ENCODE data around the gene MEGF11.

MEGF11 gene

GRCh38 chr15:66253418-66254088 lies at the start of gene MEGF11:
Gene MEGF11, minus strand, starts transcription at chr15:66253750. Its CDS starts 125,347 bp downstream, at chr15:66128403.
- Histone ChIP-seq H3K36me3 (ENCODE audit: insufficient read depth, low read length) (no peaks in the 10 kb centered on the region), H3K9me3 (ENCODE audit: insufficient read depth, low read depth, low read length) (no peaks in the 10 kb centered on the region), H3K4me1 (ENCODE audit: insufficient read depth, low read length, poor library complexity, severe bottlenecking) (peaks cover 8% of the 10 kb centered on the region), H3K4me3 (ENCODE audit: low read length, poor library complexity, severe bottlenecking) (peak within 1 kb of the TSS; percentile 71), H3K4me2 (ENCODE audit: low read depth, low read length, poor library complexity, severe bottlenecking) (peak within 1 kb of the TSS; percentile 98), H3K9ac (ENCODE audit: low read depth, low read length, poor library complexity, severe bottlenecking) (peak within 1 kb of the TSS; percentile 12), H3K27me3 (ENCODE audit: insufficient read depth, low read length, poor library complexity, severe bottlenecking) (no peaks in the 10 kb centered on the region), H4K20me1 (ENCODE audit: insufficient read depth, low read length, poor library complexity, severe bottlenecking) (no peaks in the 10 kb centered on the region), H3K79me2 (ENCODE audit: insufficient read depth, low read length) (no peaks in the 10 kb centered on the region), H2AFZ (ENCODE audit: low read length) (peak within 1 kb of the TSS; percentile 86), H3K9me2 (replicated peaks; ENCODE audit: low read depth, low read length) (no peaks in the 10 kb centered on the region), H3F3A (ENCODE audit: low read depth) (no peaks in the 10 kb centered on the region)
- TF ChIP-seq CTCF (conservative IDR thresholded peaks at IDR 0.05; ENCODE audit: low read length), result no peak
- no peak for TF ChIP-seq EZH2phosphoT487 (IDR thresholded peaks at IDR 0.05; ENCODE audit: borderline replicate concordance)

- H3K4me2 ChIP-seq (ENCODE audit: low read depth, low read length, poor library complexity, severe bottlenecking), result no peak overlapping the region
- peaks cover 8% of the 10 kb centered on the region; the same call in 1 of the 2 replicates for H3K36me3 ChIP-seq (ENCODE audit: insufficient read depth, low read length)
- H3K4me3 ChIP-seq (ENCODE audit: low read length, poor library complexity, severe bottlenecking), result no peak overlapping the region
- H3K27me3 ChIP-seq (ENCODE audit: insufficient read depth, low read length, poor library complexity, severe bottlenecking), result no peaks in the 10 kb centered on the region
- no peaks in the 10 kb centered on the region for H3F3A ChIP-seq (ENCODE audit: low read depth)
- H3K9me3 ChIP-seq (ENCODE audit: insufficient read depth, low read depth, low read length), result no peaks in the 10 kb centered on the region
- no peak overlapping the region for H2AFZ ChIP-seq (ENCODE audit: low read length)
- TF ChIP-seq CTCF (conservative IDR thresholded peaks at IDR 0.05; ENCODE audit: low read length) (no peak), EZH2phosphoT487 (IDR thresholded peaks at IDR 0.05; ENCODE audit: borderline replicate concordance) (no peak)
- H3K9ac ChIP-seq (ENCODE audit: low read depth, low read length, poor library complexity, severe bottlenecking), result no peak overlapping the region
- no peaks in the 10 kb centered on the region for H3K4me1 ChIP-seq (ENCODE audit: insufficient read depth, low read length, poor library complexity, severe bottlenecking)
- H4K20me1 ChIP-seq (ENCODE audit: insufficient read depth, low read length, poor library complexity, severe bottlenecking), result no peaks in the 10 kb centered on the region
- no peaks in the 10 kb centered on the region for H3K9me2 ChIP-seq (replicated peaks; ENCODE audit: low read depth, low read length)
- H3K79me2 ChIP-seq (ENCODE audit: insufficient read depth, low read length), result peaks cover 8% of the 10 kb centered on the region; the same call in 1 of the 2 replicates
These were observed 49.1 kb upstream of the MEGF11 start for GRCh38 chr15:66302489-66303278.

- TF ChIP-seq EZH2phosphoT487 (IDR thresholded peaks at IDR 0.05; ENCODE audit: borderline replicate concordance) (no peak), CTCF (conservative IDR thresholded peaks at IDR 0.05; ENCODE audit: low read length) (no peak)
These were observed 45.3 kb upstream of the MEGF11 start for GRCh38 chr15:66298803-66299251.

More at GRCh38 chr15:66298803-66299251, 45.3 kb upstream of the MEGF11 start:
- no peaks in the 10 kb centered on the region for H3K9me3 ChIP-seq (ENCODE audit: insufficient read depth, low read depth, low read length)
- H3K79me2 ChIP-seq (ENCODE audit: insufficient read depth, low read length), result peaks cover 46% of the 10 kb centered on the region
- peaks cover 14% of the 10 kb centered on the region for H4K20me1 ChIP-seq (ENCODE audit: insufficient read depth, low read length, poor library complexity, severe bottlenecking)
- peaks cover 31% of the 10 kb centered on the region for H3K4me1 ChIP-seq (ENCODE audit: insufficient read depth, low read length, poor library complexity, severe bottlenecking)
- H3K9me2 ChIP-seq (replicated peaks; ENCODE audit: low read depth, low read length), result no peaks in the 10 kb centered on the region
- peaks cover 4% of the 10 kb centered on the region; the same call in 1 of the 2 replicates for H3K36me3 ChIP-seq (ENCODE audit: insufficient read depth, low read length)
- H3K9ac ChIP-seq (ENCODE audit: low read depth, low read length, poor library complexity, severe bottlenecking), result no peak overlapping the region
- H2AFZ ChIP-seq (ENCODE audit: low read length), result no peak overlapping the region
- H3K4me3 ChIP-seq (ENCODE audit: low read length, poor library complexity, severe bottlenecking), result no peak overlapping the region
- H3F3A ChIP-seq (ENCODE audit: low read depth), result peaks cover 5% of the 10 kb centered on the region; the same call in 1 of the 2 replicates
- H3K4me2 ChIP-seq (ENCODE audit: low read depth, low read length, poor library complexity, severe bottlenecking), result no peak overlapping the region
- H3K27me3 ChIP-seq (ENCODE audit: insufficient read depth, low read length, poor library complexity, severe bottlenecking), result no peaks in the 10 kb centered on the region
